Natural killer cell treated with Interleukin-12 subunit alpha and Interleukin-12 subunit beta and Interleukin-15 and Interleukin-18, amount 100 ng/mL, for 72 hours (primary cell): ENCODE results near the gene MEGF6. TPM values are rescaled to one million over a fixed set of nuclear protein-coding genes. Genes with fewer than 3 reads are reported as not detected.

Experiments
- ATAC-seq, 2 donors: fragments of 150-1000 bp; cut with Tn5 transposase in 1 of 2; sonication (Bioruptor Pico), chemical (Tn5 transposase) in 1 of 2; 2 replicates each; pipeline ENCODE4 v1.10.0; 2021
- DNase-seq: peaks from one replicate; pipeline ENCODE4 v3.0.0; 2022; ENCODE audit warnings: low spot score
- H3K27ac Mint-ChIP-seq, 2 donors: 1 replicate in 1 of 2; 2 replicates in 1 of 2; pipeline ENCODE4 v1.8.0; 2022; ENCODE audit warnings: mixed read lengths in 2 of 2, mild to moderate bottlenecking in 1 of 2, moderate library complexity in 1 of 2
- H3K27me3 Mint-ChIP-seq, 2 donors: 1 replicate in 1 of 2; 2 replicates in 1 of 2; pipeline ENCODE4 v1.8.0; 2022; ENCODE audit warnings: mixed read lengths in 2 of 2
- H3K36me3 Mint-ChIP-seq: one replicate; pipeline ENCODE4 v1.8.0; 2022; ENCODE audit warnings: mixed read lengths
- H3K4me1 Mint-ChIP-seq, 2 donors: 1 replicate in 1 of 2; 2 replicates in 1 of 2; pipeline ENCODE4 v1.8.0; 2022; ENCODE audit warnings: low read depth in 2 of 2, mixed read lengths in 2 of 2, mild to moderate bottlenecking in 1 of 2
- H3K4me3 Mint-ChIP-seq: one replicate; pipeline ENCODE4 v1.8.0; 2022; ENCODE audit warnings: mixed read lengths
- H3K9me3 Mint-ChIP-seq: 2 replicates; pipeline ENCODE4 v1.8.0; 2022; ENCODE audit warnings: mixed read lengths
- total RNA-seq, 2 donors: library from RNA; stranded (reverse); gene quantifications; one replicate each; pipeline ENCODE4 v1.2.3, GENCODE V29; 2022

Gene MEGF6
- total RNA-seq, 2 donors from 2014 or later = 0.36 to 1.6 TPM

DNA sequence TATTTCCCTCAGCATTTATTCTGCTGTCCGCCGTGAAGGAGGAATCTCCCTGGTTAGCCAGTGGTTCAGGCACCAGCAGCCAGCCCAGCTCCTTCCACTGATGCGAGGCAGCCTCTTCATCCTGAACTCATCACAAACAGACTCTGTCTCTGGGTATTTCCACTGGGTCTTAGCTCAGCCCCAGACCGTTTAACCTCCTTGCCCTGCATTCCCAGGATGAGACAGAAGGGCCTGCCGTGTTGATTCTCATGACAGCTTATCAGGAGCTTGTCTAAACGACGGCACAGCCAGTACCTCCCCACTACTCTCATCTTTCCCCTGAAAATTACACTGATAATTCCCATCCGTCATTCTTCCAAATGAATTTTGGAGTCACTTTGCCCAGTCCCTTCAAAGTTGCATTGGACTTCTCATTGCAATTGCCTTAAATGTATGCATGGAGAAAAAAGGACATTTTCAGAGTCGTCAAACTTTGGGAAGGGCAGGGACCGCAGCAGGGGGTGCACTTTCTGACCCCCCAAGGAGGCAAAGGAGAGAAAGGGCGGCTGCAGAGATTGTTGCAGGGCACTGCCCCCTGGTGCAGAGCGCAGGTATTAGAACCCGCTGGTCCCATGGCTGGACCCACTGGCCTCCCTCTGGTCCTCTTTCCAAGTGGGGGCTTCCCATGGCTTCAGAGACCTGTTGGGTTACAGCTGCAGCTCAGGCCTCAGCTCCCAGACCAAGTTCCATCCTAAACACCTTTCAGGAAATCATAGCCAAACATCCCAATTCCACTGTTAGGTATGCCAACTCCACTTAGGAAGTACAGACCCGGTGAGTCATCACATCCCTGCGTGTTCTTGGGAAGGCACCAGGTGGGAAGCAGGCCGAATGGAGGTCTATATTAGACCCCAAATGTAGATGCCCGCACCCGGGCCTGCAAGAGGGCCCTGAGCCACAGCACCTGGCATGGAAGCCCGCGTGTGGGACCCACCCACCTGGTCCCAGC lies 3.7 kb upstream of the MEGF6 start:
- Mint-ChIP-seq H3K4me3 (no peak overlapping the region), H3K36me3 (no peaks in the 10 kb centered on the region), H3K27me3 (peaks cover 0 to 3% of the 10 kb centered on the region in 2 donors), H3K4me1 (peaks cover 3 to 12% of the 10 kb centered on the region in 2 donors), H3K27ac (no peak overlapping the region), H3K9me3 (no peaks in the 10 kb centered on the region)
- DNase-seq = no peak
- ATAC-seq = no peak

DNA sequence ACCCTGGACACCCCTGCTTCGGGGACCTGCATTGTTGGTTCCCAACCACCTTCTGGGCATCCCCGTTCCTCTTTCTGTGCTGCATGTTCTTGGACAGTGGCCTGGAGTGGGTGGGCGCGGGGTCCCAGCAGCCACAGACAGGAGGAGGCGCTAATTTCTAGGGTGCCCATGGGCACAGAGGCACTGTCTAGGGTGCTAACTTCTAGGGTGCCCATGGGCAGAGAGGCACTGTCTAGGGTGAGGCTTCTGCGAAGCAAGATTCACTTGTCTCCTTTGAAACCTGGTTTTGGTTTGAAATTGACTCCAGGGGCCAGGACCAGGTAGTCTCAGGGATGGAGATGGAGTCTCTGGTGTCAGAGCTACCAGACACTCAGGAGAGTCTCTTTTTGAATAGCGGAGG lies 815 bp upstream of the MEGF6 start:
- Mint-ChIP-seq H3K36me3 (no peaks in the 10 kb centered on the region), H3K4me3 (peak overlapping the region; percentile 36), H3K9me3 (no peaks in the 10 kb centered on the region), H3K27ac (no peak overlapping the region), H3K27me3 (peaks cover 0 to 5% of the 10 kb centered on the region in 2 donors), H3K4me1 (no peaks in the 10 kb centered on the region)
- no peak for DNase-seq
- no peak for ATAC-seq

DNA sequence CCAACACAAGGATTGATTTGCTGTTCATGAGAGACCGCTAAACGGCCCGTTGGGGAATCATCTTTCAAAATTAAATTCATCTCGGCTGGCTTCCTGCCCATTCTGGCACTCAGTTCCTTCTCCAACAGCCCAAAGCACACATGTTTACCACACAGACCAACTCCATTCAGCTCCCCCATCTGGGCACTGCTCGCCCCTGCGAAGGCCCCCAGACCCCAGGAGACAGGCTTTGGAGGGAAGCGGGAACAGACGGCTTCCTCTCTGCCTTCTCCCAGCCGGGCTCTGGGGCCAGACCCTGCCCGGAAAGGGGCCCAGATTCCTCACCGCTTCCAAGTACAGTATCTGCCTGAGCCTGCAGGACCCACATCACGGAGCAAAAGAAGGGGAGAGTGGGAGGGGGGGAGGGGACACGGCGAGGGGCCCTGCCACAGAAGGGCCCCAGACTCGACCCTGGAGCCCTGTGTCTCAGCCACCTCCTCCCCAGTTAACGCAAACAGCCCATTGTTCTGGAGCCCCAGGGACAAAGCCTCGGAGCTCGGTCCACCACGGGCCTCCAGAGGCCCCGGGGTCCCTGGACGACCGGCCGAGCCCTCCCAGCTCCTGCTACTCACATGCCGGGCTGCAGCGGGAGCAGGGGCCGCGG lies 660 bp downstream of the MEGF6 start:
- H3K4me3 Mint-ChIP-seq = peak overlapping the region; percentile 25
- DNase-seq (no peak), ATAC-seq (no peak)
- H3K27me3 Mint-ChIP-seq = peaks cover 0 to 5% of the 10 kb centered on the region in 2 donors
- H3K27ac Mint-ChIP-seq = no peak overlapping the region
- H3K36me3 Mint-ChIP-seq = no peaks in the 10 kb centered on the region
- H3K9me3 Mint-ChIP-seq = no peaks in the 10 kb centered on the region
- no peaks in the 10 kb centered on the region for H3K4me1 Mint-ChIP-seq

DNA sequence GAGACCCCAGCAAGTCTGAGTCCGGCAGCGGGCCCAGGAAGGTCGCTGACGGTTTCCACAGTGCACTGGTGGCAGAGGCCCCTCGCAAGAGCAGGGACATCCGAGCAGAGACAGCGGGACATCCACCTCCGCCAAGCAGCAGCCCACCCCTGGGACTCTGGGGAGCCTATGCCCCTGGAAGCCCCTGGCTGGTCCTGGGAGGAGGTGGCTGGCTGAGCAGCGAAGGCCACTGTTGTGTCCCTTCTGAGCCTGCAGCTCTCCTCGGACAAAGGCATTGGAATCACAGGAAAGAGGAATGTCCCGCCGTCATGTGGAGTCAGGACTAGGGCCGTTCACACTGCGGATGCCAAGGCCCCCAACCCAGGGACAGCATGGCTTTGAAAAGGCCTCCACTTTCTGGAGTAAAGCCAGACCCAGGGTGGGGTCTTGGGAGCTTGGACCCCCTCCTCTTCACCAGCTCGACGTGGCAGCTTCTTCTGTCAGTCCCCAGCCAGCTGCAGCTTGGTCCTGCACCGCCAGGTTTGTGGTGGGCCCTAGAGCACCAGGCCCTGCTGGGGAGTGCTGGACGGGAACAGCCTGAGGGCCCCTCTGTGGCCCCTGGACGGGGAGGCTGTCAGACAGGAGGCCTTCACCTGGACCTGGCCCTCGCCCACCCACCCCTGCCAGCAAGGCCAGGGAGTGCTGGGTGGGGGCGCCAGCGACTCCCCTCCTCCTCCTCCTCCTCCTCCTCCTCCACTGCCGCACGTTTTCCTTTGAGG lies 1.4 kb downstream of the MEGF6 start:
- Mint-ChIP-seq H3K4me1 (no peaks in the 10 kb centered on the region), H3K36me3 (no peaks in the 10 kb centered on the region), H3K27ac (no peak overlapping the region), H3K9me3 (no peaks in the 10 kb centered on the region), H3K27me3 (peaks cover 0 to 5% of the 10 kb centered on the region in 2 donors), H3K4me3 (no peak overlapping the region)
- no peak for ATAC-seq
- no peak for DNase-seq

DNA sequence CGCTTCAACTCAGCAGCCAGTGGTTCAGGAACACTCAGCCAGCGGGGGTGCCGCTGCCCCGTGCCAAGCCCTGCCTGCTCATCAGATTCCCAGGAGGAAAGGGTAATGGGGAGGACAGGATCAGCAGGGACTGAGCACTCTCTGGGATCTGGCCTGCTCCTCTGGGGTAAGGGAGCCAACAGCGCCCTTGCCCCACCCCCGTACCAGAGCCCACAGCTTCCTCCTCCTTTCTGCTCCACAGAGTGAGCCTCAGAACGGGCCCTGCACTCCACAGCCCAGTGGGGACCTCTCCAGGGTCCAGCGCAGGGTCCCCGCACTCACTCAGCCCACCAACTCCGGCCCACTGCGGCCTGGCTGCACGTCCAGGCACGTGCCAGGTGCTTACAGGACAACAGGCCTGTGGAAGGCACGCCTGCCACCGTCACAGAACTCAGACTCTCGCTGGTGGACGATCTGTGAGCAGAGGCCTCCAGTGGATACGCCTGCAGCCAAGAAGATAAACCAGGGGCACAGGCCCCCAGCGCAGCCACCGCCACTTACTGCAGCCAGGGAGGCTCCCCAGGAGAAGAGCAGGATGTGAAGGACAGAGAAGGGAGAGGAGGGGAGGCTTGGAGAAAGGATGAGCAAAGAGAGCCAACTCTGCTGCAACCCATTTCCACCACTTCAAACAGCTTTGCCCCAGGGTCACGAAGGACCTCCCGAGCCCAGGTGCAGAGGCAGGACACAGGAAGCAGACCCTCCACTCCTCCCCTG lies 2.1 kb downstream of the MEGF6 start:
- no peaks in the 10 kb centered on the region for H3K4me1 Mint-ChIP-seq
- no peaks in the 10 kb centered on the region for H3K9me3 Mint-ChIP-seq
- H3K27ac Mint-ChIP-seq = no peak overlapping the region
- ATAC-seq = no peak
- no peaks in the 10 kb centered on the region for H3K36me3 Mint-ChIP-seq
- no peak for DNase-seq
- H3K27me3 Mint-ChIP-seq = peaks cover 0 to 5% of the 10 kb centered on the region in 2 donors
- H3K4me3 Mint-ChIP-seq = no peak overlapping the region

DNA sequence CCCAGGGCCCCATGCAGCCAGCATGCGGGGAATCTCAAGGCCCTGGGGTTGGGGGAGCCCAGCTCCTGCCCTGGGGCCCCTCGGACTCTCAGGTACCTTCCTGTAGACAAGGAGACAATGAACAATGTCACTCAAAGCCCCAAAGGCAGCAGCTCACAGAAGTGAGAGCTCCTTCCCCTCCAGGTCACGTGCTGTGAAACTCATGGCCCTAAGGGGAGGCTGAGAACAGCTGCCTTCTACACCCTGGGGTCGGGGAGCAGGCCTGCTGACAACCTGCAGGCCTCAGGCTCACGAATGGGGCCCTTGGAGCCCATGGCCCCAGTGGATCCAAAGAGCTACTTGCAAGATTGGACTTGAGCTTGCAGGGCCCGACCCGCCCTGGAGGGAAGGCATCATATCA lies 3.2 kb downstream of the MEGF6 start:
- Mint-ChIP-seq H3K36me3 (no peaks in the 10 kb centered on the region), H3K4me3 (no peak overlapping the region), H3K4me1 (no peaks in the 10 kb centered on the region), H3K27me3 (peaks cover 0 to 5% of the 10 kb centered on the region in 2 donors), H3K27ac (no peak overlapping the region), H3K9me3 (no peaks in the 10 kb centered on the region)
- ATAC-seq (no peak), DNase-seq (no peak)

DNA sequence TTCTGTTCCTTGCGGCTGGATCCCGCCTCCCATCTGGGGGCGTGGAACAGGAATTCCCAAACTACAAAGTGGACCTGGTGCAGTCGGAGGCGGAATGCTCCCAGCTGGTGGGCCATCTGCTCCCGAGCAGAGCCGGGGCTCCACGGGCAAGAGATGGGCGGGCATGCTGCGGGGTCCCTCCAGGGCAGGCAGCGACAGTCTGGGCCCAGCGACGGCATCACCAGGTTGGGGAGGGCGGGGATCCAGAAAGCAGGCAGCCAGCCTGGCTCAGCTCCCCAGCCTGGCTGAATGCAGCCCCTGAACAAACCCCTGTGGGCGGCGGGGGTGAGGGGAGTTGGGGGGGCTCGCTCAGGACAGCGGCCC lies 3.6 kb downstream of the MEGF6 start:
- peaks cover 0 to 5% of the 10 kb centered on the region in 2 donors for H3K27me3 Mint-ChIP-seq
- DNase-seq = no peak
- no peaks in the 10 kb centered on the region for H3K4me1 Mint-ChIP-seq
- H3K27ac Mint-ChIP-seq = no peak overlapping the region
- no peak overlapping the region for H3K4me3 Mint-ChIP-seq
- no peak for ATAC-seq
- no peaks in the 10 kb centered on the region for H3K36me3 Mint-ChIP-seq
- H3K9me3 Mint-ChIP-seq = no peaks in the 10 kb centered on the region

DNA sequence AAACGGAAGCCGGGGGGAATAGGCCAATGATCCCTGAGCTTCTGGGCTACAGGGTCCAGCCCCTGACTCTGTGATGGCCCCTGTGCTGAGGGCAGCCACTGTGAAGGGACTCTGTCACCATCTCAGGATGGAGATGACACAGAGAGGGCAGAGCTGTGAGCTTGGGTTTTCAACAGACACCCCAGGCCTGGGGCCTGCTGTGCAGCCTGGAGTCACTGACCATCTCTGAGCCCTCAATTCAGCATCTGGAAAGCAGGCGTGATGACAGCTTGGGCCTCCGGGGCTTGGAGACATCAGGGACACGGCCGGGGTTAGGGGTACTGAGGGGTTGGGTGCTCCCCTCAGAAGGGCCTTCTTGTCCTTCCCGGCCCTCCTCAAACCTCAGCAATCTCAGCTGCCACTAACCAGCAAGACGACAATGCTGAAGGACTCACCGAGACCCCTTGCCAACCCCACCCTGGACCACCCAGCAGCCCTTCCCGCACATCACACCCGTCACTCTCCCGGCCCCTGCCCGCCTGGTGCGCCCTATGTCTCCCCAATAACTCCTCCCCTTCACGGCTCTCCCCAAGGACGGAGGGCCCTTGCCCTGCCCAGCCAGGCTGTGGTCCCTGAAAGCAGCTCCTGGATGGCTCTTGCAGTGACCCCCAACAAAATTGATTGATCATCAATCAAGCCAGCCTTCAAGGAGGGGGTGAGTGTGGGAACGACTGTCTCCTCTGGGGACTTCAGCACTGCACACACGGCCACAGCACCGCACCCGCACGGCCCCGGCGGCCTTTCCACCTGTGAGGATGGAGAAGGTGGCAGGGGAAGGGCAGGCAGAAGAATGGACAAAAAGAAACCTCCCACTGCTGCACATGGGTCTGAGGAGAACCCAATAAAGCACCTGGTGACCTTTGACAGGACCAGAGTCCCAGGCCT lies 4.3 kb downstream of the MEGF6 start:
- DNase-seq = no peak
- Mint-ChIP-seq H3K4me1 (no peaks in the 10 kb centered on the region), H3K4me3 (no peak overlapping the region), H3K36me3 (no peaks in the 10 kb centered on the region), H3K27me3 (peaks cover 0 to 5% of the 10 kb centered on the region in 2 donors), H3K9me3 (no peaks in the 10 kb centered on the region), H3K27ac (no peak overlapping the region)
- no peak for ATAC-seq

DNA sequence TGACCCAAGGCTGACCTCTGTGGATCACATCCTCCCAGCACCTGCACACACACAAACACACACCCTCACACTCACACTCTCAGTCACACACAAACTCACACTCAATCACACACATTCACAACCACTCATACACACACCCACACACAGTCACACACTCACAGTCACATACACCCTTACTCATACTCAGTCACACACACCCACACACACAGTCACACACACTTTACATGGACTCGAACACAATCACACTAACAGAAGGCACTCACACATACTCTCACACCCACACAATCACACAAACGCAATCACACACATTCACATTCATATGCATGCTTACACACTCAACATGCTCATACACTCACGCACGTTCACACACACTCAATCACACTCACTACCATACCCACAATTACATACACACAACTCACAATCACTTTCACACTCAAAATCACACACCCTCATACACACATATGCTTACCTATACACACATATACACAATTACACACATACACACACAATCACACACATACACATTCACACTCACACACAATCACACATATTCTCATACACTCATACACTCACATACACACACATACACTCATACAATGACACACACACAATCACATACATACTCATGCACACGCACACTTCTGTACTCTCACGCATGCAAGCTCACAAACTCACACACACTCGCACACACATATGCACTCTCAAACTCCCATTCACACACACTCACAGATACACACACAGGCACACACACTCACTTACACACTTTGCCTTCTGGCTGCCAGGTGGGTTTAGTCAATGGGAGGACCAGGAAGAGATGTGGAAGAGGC lies 6.1 kb downstream of the MEGF6 start:
- Mint-ChIP-seq H3K27ac (no peak overlapping the region), H3K36me3 (no peaks in the 10 kb centered on the region), H3K4me3 (no peak overlapping the region), H3K27me3 (peaks cover 0 to 2% of the 10 kb centered on the region in 2 donors), H3K4me1 (no peaks in the 10 kb centered on the region), H3K9me3 (no peaks in the 10 kb centered on the region)
- ATAC-seq (no peak), DNase-seq (no peak)

DNA sequence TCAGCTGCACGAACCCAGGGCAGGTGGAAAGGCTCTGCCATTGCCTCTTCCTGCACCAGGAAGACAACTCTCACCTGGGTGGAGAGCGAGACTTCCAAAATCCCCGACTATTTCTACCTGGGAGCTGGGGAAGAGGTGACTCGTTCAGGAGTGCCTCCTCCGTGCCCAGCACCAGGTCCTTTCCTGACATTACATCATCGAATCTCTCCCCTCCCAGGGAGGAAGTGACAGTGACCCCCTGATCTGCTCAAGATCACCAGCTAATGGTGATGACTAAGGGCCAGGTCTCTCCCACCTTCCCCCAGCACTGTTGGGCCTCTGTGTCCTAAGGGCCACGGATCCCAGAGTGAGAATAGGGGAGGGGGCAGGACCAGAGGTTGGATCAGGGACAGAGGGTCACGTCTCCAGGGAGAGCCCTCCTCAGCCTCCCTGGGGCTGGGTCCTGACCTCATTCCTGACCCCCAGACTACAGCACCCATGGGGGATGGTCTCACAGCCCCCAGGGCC lies 6.8 kb downstream of the MEGF6 start:
- ATAC-seq = no peak
- Mint-ChIP-seq H3K9me3 (no peaks in the 10 kb centered on the region), H3K27ac (no peak overlapping the region), H3K4me1 (no peaks in the 10 kb centered on the region), H3K4me3 (no peak overlapping the region), H3K27me3 (peaks cover 0 to 2% of the 10 kb centered on the region in 2 donors), H3K36me3 (no peaks in the 10 kb centered on the region)
- DNase-seq = no peak

DNA sequence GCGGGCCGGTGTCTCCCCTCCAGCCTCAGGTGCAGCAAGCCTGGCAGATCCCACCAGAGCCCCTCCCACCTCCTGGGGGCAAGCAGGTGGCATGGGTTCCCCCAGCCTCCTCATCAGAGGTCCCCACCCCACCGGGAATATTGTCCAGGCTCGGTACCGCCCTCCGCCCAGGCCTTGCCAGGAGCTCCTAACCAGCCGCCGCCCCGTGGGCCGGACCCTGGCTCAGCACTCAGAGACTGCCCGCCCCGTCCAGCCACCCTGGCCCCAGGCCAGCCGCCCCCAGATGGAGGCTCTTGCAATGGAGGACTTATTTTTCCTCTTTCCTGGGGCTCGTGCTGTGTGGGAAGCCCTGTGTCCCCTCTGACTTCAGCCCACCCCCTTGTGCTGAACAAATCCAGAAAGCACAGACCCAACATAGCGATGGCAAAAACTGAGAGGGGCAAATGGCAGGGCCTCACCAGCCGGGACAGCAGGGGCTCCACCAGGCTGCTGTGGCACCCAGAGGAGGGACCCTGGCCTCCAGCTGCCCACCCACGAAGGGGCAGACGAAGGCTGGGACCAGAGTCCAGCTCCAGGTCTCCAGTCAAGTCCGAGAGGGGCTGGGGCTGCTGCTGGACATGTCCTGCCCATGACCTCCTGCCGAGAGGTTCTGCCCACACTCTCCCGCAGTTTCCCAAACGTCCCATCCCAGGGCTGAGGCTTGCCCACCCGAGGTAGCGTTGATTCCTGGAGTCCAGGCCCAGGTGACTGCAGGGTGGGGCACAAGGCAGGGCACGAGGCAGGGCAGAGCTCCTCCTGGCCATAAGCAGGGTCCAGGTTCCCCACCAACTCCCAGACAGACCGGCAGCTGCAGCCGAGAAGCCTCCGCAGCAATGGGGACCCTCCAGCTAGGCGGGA lies 7.5 kb downstream of the MEGF6 start:
- no peaks in the 10 kb centered on the region for H3K9me3 Mint-ChIP-seq
- H3K4me3 Mint-ChIP-seq = no peak overlapping the region
- no peaks in the 10 kb centered on the region for H3K27me3 Mint-ChIP-seq
- H3K4me1 Mint-ChIP-seq = peaks cover 0 to 5% of the 10 kb centered on the region in 2 donors
- DNase-seq (no peak), ATAC-seq (no peak)
- no peaks in the 10 kb centered on the region for H3K36me3 Mint-ChIP-seq
- no peak overlapping the region for H3K27ac Mint-ChIP-seq
